PC-3 (cell line): ENCODE measurements around the gene PTGER3. TPM values are rescaled to one million over a fixed set of nuclear protein-coding genes. Genes with fewer than 3 reads are reported as not detected.
A peak's percentile ranks its signal among the peaks of the same experiment; 100 is the strongest.

Source experiments
- ATAC-seq: fragments of 200-7000 bp; cut with Tn5 transposase; 2 replicates; pipeline ENCODE4 v1.9.1; 2020; ENCODE audit warnings: mild to moderate bottlenecking, moderate library complexity
- BruUV-seq: library from RNA; stranded (reverse); fragments of 400-500 nt; replicated peaks from 2 replicates; lab custom pipeline; 2021; lab: Mats Ljungman, UMichigan
- CTCF ChIA-PET: fragments of 300-600 bp; sonication (Branson Sonifier 250); formaldehyde crosslinking; loops from one replicate; lab custom pipeline; 2022; ENCODE audit warnings: antibody characterized with exemption; lab: Charles Lee
- POLR2A ChIA-PET: fragments of 300-600 bp; sonication (Branson Sonifier 250); formaldehyde crosslinking; loops from one replicate; lab custom pipeline; 2022; ENCODE audit warnings: antibody characterized with exemption; ENCODE audit not compliant: unreplicated experiment; lab: Charles Lee
- DNase-seq: peaks from one replicate; pipeline ENCODE4 v3.0.0-alpha.2; 2015
- H2AFZ ChIP-seq: fragments of 300-600 bp; sonication (generic); 2 replicates; pipeline ENCODE4 v1.6.0; 2016; ENCODE audit warnings: antibody characterized with exemption, low read length
- H3F3A ChIP-seq: fragments of 300-600 bp; sonication (generic); one replicate; pipeline ENCODE4 v1.6.0; 2017; ENCODE audit warnings: antibody characterized with exemption, low read length, control low read depth, mild to moderate bottlenecking; ENCODE audit not compliant: unreplicated experiment
- H3K27ac ChIP-seq: fragments of 300-600 bp; sonication (generic); 2 replicates; pipeline ENCODE4 v1.5.1; 2016; ENCODE audit warnings: mild to moderate bottlenecking, low read length
- H3K27me3 ChIP-seq: fragments of 300-600 bp; sonication (generic); 2 replicates; pipeline ENCODE4 v1.6.1; 2016; ENCODE audit warnings: low read length, mixed read lengths
- H3K36me3 ChIP-seq: fragments of 300-600 bp; sonication (generic); 2 replicates; pipeline ENCODE4 v1.6.1; 2016; ENCODE audit warnings: low read depth, mixed run types, low read length, mixed read lengths
- H3K4me1 ChIP-seq: fragments of 300-600 bp; sonication (generic); 2 replicates; pipeline ENCODE4 v1.5.1; 2016; ENCODE audit warnings: low read length; ENCODE audit not compliant: insufficient read depth
- H3K4me2 ChIP-seq: fragments of 300-600 bp; sonication (generic); 2 replicates; pipeline ENCODE4 v1.6.0; 2016; ENCODE audit warnings: low read length
- H3K4me3 ChIP-seq: fragments of 300-600 bp; sonication (generic); 2 replicates; pipeline ENCODE4 v1.5.1; 2016; ENCODE audit warnings: mild to moderate bottlenecking, low read length, mixed read lengths
- H3K79me2 ChIP-seq: fragments of 300-600 bp; sonication (generic); 2 replicates; pipeline ENCODE4 v1.6.1; 2017; ENCODE audit warnings: low read length, mixed read lengths
- H3K9ac ChIP-seq: fragments of 300-600 bp; sonication (generic); 2 replicates; pipeline ENCODE4 v1.6.0; 2016; ENCODE audit warnings: mild to moderate bottlenecking, low read length
- H3K9me2 ChIP-seq: fragments of 300-600 bp; sonication (generic); replicated peaks from 2 replicates; pipeline ENCODE4 v1.6.1; 2016; ENCODE audit warnings: mixed run types, low read length, mixed read lengths
- H3K9me3 ChIP-seq: fragments of 300-600 bp; sonication (generic); 2 replicates; pipeline ENCODE4 v1.6.1; 2016; ENCODE audit warnings: low read length, mixed read lengths
- H4K20me1 ChIP-seq: fragments of 300-600 bp; sonication (generic); 2 replicates; pipeline ENCODE4 v1.6.1; 2016; ENCODE audit warnings: low read length, mixed read lengths
- CTCF ChIP-seq: fragments of 300-600 bp; sonication (generic); conservative IDR thresholded peaks from 2 replicates; pipeline ENCODE4 v1.5.1; 2017; ENCODE audit warnings: antibody characterized with exemption, low read depth, mild to moderate bottlenecking, low read length
- EZH2 ChIP-seq: fragments of 300-600 bp; sonication (generic); IDR thresholded peaks from one replicate; pipeline ENCODE4 v1.6.1; 2017; ENCODE audit warnings: antibody characterized with exemption, mild to moderate bottlenecking, low read length; ENCODE audit not compliant: unreplicated experiment
- EZH2phosphoT487 ChIP-seq: fragments of 300-600 bp; sonication (generic); IDR thresholded peaks from 2 replicates; pipeline ENCODE4 v1.6.1; 2018; ENCODE audit warnings: mild to moderate bottlenecking, antibody characterized with exemption, low read length, borderline replicate concordance
- intact Hi-C: fragments of 100-400 bp; cut with micrococcal nuclease; formaldehyde crosslinking; loops from 2 replicates; pipeline ENCODE4 v1.9.0; 2023
- total RNA-seq: library from RNA; depleted of rRNA; stranded (reverse); fragments of >200 nt; gene quantifications from 2 replicates; pipeline ENCODE4 v1.2.3, GENCODE V29; 2014

PTGER3 gene
- total RNA-seq, 1 experiment from 2014 or later, result 0.11 TPM

GRCh38 chr1:70973754-70974153 lies 73.9 kb downstream of the PTGER3 start:
- Histone ChIP-seq H3K4me1 (no peaks in the 10 kb centered on the region), H3K36me3 (no peaks in the 10 kb centered on the region), H3K9me3 (no peaks in the 10 kb centered on the region), H3K4me3 (no peak overlapping the region), H3K27me3 (peaks cover 74% of the 10 kb centered on the region), H2AFZ (no peak overlapping the region), H3K9me2 (no peaks in the 10 kb centered on the region), H3K27ac (no peak overlapping the region), H3F3A (no peaks in the 10 kb centered on the region), H3K9ac (no peak overlapping the region), H3K79me2 (no peaks in the 10 kb centered on the region), H4K20me1 (no peaks in the 10 kb centered on the region), H3K4me2 (no peak overlapping the region)
- intact Hi-C loops, result no loop called here
- ATAC-seq (no peak), DNase-seq (no peak)
- CTCF ChIA-PET, result no interaction called here
- TF ChIP-seq EZH2phosphoT487 (no peak), EZH2 (no peak), CTCF (no peak)
- POLR2A ChIA-PET, result no interaction called here
- no TSS peak for BruUV-seq

- POLR2A ChIA-PET, result no interaction called here
- Histone ChIP-seq H3K9me2 (no peaks in the 10 kb centered on the region), H3K4me1 (no peaks in the 10 kb centered on the region), H3K27ac (no peak overlapping the region), H3K4me2 (no peak overlapping the region), H4K20me1 (no peaks in the 10 kb centered on the region), H3K36me3 (no peaks in the 10 kb centered on the region), H3F3A (no peaks in the 10 kb centered on the region), H3K79me2 (no peaks in the 10 kb centered on the region), H2AFZ (no peak overlapping the region), H3K4me3 (no peak overlapping the region), H3K9ac (no peak overlapping the region), H3K9me3 (no peaks in the 10 kb centered on the region), H3K27me3 (peaks cover 52% of the 10 kb centered on the region)
- TF ChIP-seq CTCF, result 0 out of 2 replicates have a peak, but pooled peaks have one; percentile 9
- no peak for TF ChIP-seq EZH2
- CTCF ChIA-PET, result no interaction called here
- ATAC-seq (no peak), DNase-seq (no peak)
- intact Hi-C loops, result no loop called here
- BruUV-seq, result no TSS peak
These were observed 77.2 kb downstream of the PTGER3 start for GRCh38 chr1:70970407-70970806.

- Histone ChIP-seq H3K36me3 (no peaks in the 10 kb centered on the region), H3K4me3 (no peak overlapping the region), H3K9me3 (no peaks in the 10 kb centered on the region), H4K20me1 (no peaks in the 10 kb centered on the region), H2AFZ (no peak overlapping the region), H3K9ac (no peak overlapping the region), H3K4me1 (no peaks in the 10 kb centered on the region), H3K27ac (no peak overlapping the region), H3K9me2 (no peaks in the 10 kb centered on the region), H3K79me2 (no peaks in the 10 kb centered on the region), H3F3A (no peaks in the 10 kb centered on the region), H3K27me3 (peaks cover 27% of the 10 kb centered on the region), H3K4me2 (no peak overlapping the region)
- ATAC-seq (no peak), DNase-seq (peak; percentile 59)
- BruUV-seq, result no TSS peak
- POLR2A ChIA-PET, result no interaction called here
- intact Hi-C loops, result no loop called here
- TF ChIP-seq EZH2phosphoT487 (no peak), CTCF (peak; percentile 44; the same call in 1 of the 2 replicates)
- CTCF ChIA-PET, result no interaction called here
These were observed 81.5 kb downstream of the PTGER3 start for GRCh38 chr1:70966018-70966638.
